Activated CD4-positive, alpha-beta memory T cell treated with anti-CD3 and anti-CD28 coated beads for 36 hours (primary cell): ENCODE results near the gene EHD1. TPM values are rescaled to one million over a fixed set of nuclear protein-coding genes. Genes with fewer than 3 reads are reported as not detected.

Source experiments
- CTCF ChIA-PET: fragments of 350-600 bp; sonication (Branson Sonifier 250); formaldehyde crosslinking; loops from one replicate; lab custom pipeline; 2021; ENCODE audit warnings: antibody characterized with exemption, inconsistent platforms; lab: Charles Lee
- POLR2A ChIA-PET: fragments of 350-600 bp; sonication (Branson Sonifier 250); formaldehyde crosslinking; loops from one replicate; lab custom pipeline; 2021; ENCODE audit warnings: antibody characterized with exemption; lab: Charles Lee
- DNase-seq: peaks from one replicate; pipeline ENCODE4 v3.0.0-alpha.2; 2020
- H3K27ac Mint-ChIP-seq: one replicate; pipeline ENCODE4 v1.8.0; 2021; ENCODE audit warnings: mixed read lengths
- H3K27me3 Mint-ChIP-seq: one replicate; pipeline ENCODE4 v1.8.0; 2021; ENCODE audit warnings: mixed read lengths
- H3K36me3 Mint-ChIP-seq: one replicate; pipeline ENCODE4 v1.8.0; 2021; ENCODE audit warnings: mixed read lengths
- H3K4me1 Mint-ChIP-seq: one replicate; pipeline ENCODE4 v1.8.0; 2021; ENCODE audit warnings: low read depth, mixed read lengths
- H3K4me3 Mint-ChIP-seq: one replicate; pipeline ENCODE4 v1.8.0; 2021; ENCODE audit warnings: mild to moderate bottlenecking, mixed read lengths
- H3K9me3 Mint-ChIP-seq: one replicate; pipeline ENCODE4 v1.8.0; 2021; ENCODE audit warnings: mixed read lengths
- intact Hi-C: fragments of 100-400 bp; cut with micrococcal nuclease; formaldehyde crosslinking; loops from one replicate; pipeline ENCODE4 v1.15.1; 2023
- total RNA-seq, 2 experiments: library from RNA; stranded (reverse); gene quantifications; one replicate each; pipeline ENCODE4 v1.2.3, GENCODE V29; 2021

EHD1 gene
- total RNA-seq, 2 experiments from 2014 or later, result 103 to 113 TPM

DNA sequence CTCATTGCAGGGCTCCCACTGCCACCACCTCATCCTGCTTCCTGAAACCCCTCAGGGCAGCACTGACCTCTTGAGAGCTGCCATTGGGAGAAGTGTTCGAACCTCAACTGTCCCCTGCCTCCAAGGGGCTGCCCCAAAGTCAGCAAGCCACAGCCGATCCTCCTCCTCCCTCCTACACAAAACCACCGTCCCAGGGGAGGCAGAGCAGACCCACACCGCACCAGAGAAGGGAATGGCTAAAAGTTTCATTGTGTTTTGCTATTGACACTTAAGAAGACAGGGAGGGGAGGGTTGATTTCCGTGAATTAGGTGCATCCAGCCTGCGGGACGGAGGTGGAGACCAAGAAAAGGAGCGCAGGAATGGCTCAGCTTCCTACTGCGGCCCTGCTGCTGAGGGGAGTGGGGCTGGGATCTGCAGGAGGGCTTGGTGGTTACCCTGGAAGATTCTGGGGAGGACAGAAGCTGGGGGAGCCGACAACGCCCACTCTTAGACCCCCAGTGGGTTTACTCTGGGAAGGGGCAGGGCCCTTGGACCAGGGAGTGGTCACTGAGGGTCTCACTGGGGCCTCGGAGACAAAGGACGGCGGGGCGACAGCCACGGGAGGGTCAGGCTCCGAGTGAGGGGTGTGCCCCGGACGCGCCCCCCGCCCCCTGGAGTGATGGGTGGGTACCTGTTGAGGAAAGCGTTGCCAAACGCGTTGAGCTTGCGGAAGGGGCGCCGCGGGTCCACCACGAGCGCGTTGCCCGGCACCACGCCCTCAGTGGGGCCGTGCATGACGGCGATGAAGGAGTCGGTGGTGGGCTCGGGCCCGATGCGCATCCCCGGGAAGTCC, 815 bp downstream of the EHD1 start:
- no peaks in the 10 kb centered on the region for H3K27me3 Mint-ChIP-seq

DNA sequence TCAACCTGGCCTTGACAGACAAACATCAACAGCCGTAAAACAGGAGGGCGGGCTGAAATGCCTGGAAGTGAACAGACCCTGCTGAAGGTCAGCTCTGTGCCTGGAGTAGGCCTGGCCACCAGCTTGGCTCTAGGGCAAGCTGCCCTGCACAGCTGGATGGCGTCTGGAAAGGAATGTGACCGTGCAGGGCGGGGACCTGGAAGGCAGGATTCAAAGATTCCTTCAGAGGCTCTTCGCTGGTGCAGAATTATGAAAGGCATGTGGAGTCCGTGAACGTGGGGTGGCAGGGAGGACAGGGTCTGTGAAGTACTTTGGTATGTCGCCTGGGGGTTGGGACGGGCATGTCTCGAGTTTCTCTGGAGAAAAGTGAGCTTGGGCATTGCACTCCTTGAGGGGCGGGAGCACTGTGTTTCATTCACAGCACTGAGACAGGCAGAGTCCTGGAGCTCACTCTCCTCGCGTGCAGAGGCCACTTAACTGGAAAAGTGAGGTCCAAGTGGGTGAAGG, 1.5 kb downstream of the EHD1 start:
- intact Hi-C loops, result loop anchor here (1.0 to 5.0 kb wide), 2 partner anchors 12 to 550 kb away; no protein-coding TSS in a partner anchor
- Mint-ChIP-seq H3K4me3 (peak overlapping the region; percentile 99), H3K27me3 (no peaks in the 10 kb centered on the region), H3K9me3 (no peaks in the 10 kb centered on the region), H3K36me3 (peaks cover 51% of the 10 kb centered on the region), H3K4me1 (peaks cover 70% of the 10 kb centered on the region), H3K27ac (peak overlapping the region; percentile 91)
- CTCF ChIA-PET, result interaction anchor here (1.8 to 29.7 kb wide), 3 partner anchors 11 to 20 kb away, joined by 13 to 1198 read pairs (median 32); partner anchors contain the start of gene CDC42BPG
- no peak for DNase-seq
- POLR2A ChIA-PET, result interaction anchor here (0.8 to 14.6 kb wide), 6 partner anchors 11 to 223 kb away, joined by 3 to 460 read pairs (median 7); partner anchors contain the start of gene SF1

More for the DNA sequence above, 815 bp downstream of the EHD1 start:
- Mint-ChIP-seq H3K4me1 (peaks cover 62% of the 10 kb centered on the region), H3K9me3 (no peaks in the 10 kb centered on the region), H3K4me3 (peak overlapping the region; percentile 99), H3K36me3 (peaks cover 46% of the 10 kb centered on the region), H3K27ac (peak overlapping the region; percentile 91)
- intact Hi-C loops, result loop anchor here (1.0 to 5.0 kb wide), 4 partner anchors 11 to 550 kb away; partner anchors contain the start of gene ATG2A
- ChIA-PET CTCF (interaction anchor here (1.3 to 29.7 kb wide), 4 partner anchors 10 to 137 kb away, joined by 3 to 1198 read pairs (median 18); partner anchors contain the start of genes ARL2 and CDC42BPG), POLR2A (interaction anchor here (0.8 to 14.6 kb wide), 8 partner anchors 10 to 222 kb away, joined by 3 to 460 read pairs (median 5); partner anchors contain the start of genes PPP2R5B and SF1)
- peak; percentile 61 for DNase-seq

- Mint-ChIP-seq H3K4me3 (peak overlapping the region; percentile 99), H3K27me3 (no peaks in the 10 kb centered on the region), H3K4me1 (peaks cover 71% of the 10 kb centered on the region), H3K36me3 (peaks cover 55% of the 10 kb centered on the region), H3K27ac (peak overlapping the region; percentile 91), H3K9me3 (no peaks in the 10 kb centered on the region)
- ChIA-PET POLR2A (interaction anchor here (0.9 to 14.6 kb wide), 4 partner anchors 9 to 223 kb away, joined by 3 to 460 read pairs (median 6); no protein-coding TSS in a partner anchor), CTCF (interaction anchor here (1.8 to 29.7 kb wide), 2 partner anchors 12 to 20 kb away, joined by 13 to 1198 read pairs; partner anchors contain the start of gene CDC42BPG)
- DNase-seq, result peak; percentile 83
- intact Hi-C loops, result loop anchor here (1.0 to 5.0 kb wide), 2 partner anchors 11 to 551 kb away; no protein-coding TSS in a partner anchor
These were observed 2.1 kb downstream of the EHD1 start for GRCh38 chr11:64876229-64876750.

DNA sequence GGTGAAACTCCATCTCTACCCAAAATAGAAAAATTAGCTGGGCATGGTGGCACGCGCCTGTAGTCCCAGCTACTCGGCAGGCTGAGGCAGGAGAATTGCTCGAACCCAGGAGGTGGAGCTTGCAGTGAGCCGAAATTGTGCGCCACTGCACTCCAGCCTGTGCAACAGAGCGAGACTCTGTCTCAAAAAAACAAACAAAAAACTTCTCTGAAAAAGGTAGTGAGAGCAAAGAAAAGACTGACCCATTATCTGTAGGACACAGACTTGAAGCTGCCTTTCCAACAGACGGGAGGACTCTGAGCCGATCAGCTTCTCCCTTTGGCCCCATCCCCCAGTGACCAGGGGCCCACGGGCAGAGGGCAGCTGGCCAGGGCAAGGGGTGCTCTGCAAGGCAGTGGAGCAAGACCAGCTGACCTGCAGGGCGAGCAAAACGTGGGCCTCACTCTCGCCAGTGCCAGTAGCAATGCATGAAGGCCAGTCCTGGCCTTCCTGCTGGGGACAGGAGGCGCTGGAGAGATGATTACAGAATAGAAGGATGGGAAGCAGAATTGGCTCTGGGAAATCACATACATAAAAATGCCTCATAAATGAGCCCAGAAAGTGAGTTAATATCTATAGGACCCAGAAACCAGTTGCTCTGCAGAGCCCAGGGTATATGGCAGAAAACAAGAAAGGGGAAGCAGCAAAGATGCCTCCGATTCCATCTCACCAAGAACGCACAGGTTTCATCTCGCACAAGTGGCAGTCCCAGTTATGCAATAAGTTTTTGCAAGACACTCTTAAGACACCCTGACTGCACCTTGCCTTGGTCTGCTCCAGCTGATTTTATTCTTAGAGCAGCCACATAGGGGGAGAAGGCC, 2.8 kb downstream of the EHD1 start:
- Mint-ChIP-seq H3K27ac (peak overlapping the region; percentile 91), H3K4me1 (peaks cover 71% of the 10 kb centered on the region), H3K9me3 (no peaks in the 10 kb centered on the region), H3K27me3 (no peaks in the 10 kb centered on the region), H3K4me3 (peak overlapping the region; percentile 99), H3K36me3 (peaks cover 57% of the 10 kb centered on the region)
- intact Hi-C loops, result loop anchor here (1.0 to 5.0 kb wide), 2 partner anchors 10 to 552 kb away; no protein-coding TSS in a partner anchor
- POLR2A ChIA-PET, result interaction anchor here (1.0 to 14.6 kb wide), 4 partner anchors 9 to 115 kb away, joined by 3 to 460 read pairs (median 6); no protein-coding TSS in a partner anchor
- no peak for DNase-seq
- CTCF ChIA-PET, result interaction anchor here (1.1 to 29.7 kb wide), 3 partner anchors 13 to 19 kb away, joined by 3 to 1198 read pairs (median 13); partner anchors contain the start of gene CDC42BPG

GRCh38 chr11:64874308-64875240, 3.8 kb downstream of the EHD1 start:
- peaks cover 71% of the 10 kb centered on the region for H3K4me1 Mint-ChIP-seq
- ChIA-PET POLR2A (interaction anchor here (1.0 to 14.6 kb wide), 3 partner anchors 14 to 114 kb away, joined by 3 to 460 read pairs (median 8); no protein-coding TSS in a partner anchor), CTCF (interaction anchor here (1.1 to 29.7 kb wide), 5 partner anchors 12 to 19 kb away, joined by 3 to 1198 read pairs (median 10); partner anchors contain the start of gene CDC42BPG)
- H3K9me3 Mint-ChIP-seq, result no peaks in the 10 kb centered on the region
- intact Hi-C loops, result loop anchor here (5.0 kb wide), 1 partner anchor 553 kb away; no protein-coding TSS in a partner anchor
- peaks cover 61% of the 10 kb centered on the region for H3K36me3 Mint-ChIP-seq
- H3K27ac Mint-ChIP-seq, result peak overlapping the region; percentile 68
- H3K27me3 Mint-ChIP-seq, result no peaks in the 10 kb centered on the region
- H3K4me3 Mint-ChIP-seq, result peak overlapping the region; percentile 99
- peak; percentile 70 for DNase-seq

- H3K36me3 Mint-ChIP-seq, result peaks cover 67% of the 10 kb centered on the region
- H3K27ac Mint-ChIP-seq, result peak overlapping the region; percentile 68
- H3K4me1 Mint-ChIP-seq, result peaks cover 80% of the 10 kb centered on the region
- H3K4me3 Mint-ChIP-seq, result peak overlapping the region; percentile 51
- intact Hi-C loops, result no loop called here
- CTCF ChIA-PET, result interaction anchor here (0.7 to 29.7 kb wide), 5 partner anchors 10 to 21 kb away, joined by 3 to 1198 read pairs (median 5); partner anchors contain the start of gene CDC42BPG
- no peak for DNase-seq
- POLR2A ChIA-PET, result interaction anchor here (0.6 to 14.6 kb wide), 4 partner anchors 12 to 191 kb away, joined by 3 to 460 read pairs (median 4); partner anchors contain the start of gene MAP4K2
- H3K9me3 Mint-ChIP-seq, result no peaks in the 10 kb centered on the region
- H3K27me3 Mint-ChIP-seq, result no peaks in the 10 kb centered on the region
These were observed 5.5 kb downstream of the EHD1 start for GRCh38 chr11:64872790-64873488.

- DNase-seq, result no peak
- Mint-ChIP-seq H3K36me3 (peaks cover 65% of the 10 kb centered on the region), H3K27ac (peak overlapping the region; percentile 85), H3K4me3 (peak overlapping the region; percentile 53), H3K4me1 (peaks cover 91% of the 10 kb centered on the region), H3K9me3 (peaks cover 3% of the 10 kb centered on the region), H3K27me3 (no peaks in the 10 kb centered on the region)
- intact Hi-C loops, result no loop called here
- POLR2A ChIA-PET, result no interaction called here
- CTCF ChIA-PET, result interaction anchor here (1.9 to 29.7 kb wide), 2 partner anchors 15 to 22 kb away, joined by 4 to 1198 read pairs; partner anchors contain the start of gene CDC42BPG
These were observed 6.9 kb downstream of the EHD1 start for GRCh38 chr11:64871492-64871891.

DNA sequence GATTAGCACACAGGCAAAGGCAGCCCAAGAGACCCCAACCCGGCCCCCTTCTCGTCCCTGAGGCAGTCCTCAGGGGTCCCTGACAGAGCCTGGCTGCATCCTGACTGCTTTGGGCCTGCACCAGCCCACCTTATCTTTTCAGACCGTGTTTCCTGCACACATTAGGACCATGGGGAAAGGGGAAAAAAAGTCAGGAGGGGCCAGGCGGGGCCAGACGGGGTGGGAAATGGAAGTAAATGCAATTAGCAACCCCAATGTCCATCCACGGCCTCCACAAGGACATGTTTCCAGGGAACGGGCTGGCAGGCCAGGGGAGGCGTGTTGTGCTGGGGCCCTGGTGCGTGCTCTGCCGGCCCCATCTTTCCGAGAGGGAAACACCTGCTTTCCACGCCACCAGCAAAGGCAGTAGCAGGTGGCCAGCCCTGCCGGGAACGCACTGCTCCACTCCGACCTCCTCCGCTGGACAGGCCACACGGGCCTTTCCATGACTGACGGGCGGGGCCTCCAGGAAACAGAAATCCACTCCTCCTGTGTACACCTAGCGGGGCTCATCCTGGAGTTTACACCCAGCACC, 7.4 kb downstream of the EHD1 start:
- H3K4me1 Mint-ChIP-seq, result peaks cover 92% of the 10 kb centered on the region
- no peaks in the 10 kb centered on the region for H3K27me3 Mint-ChIP-seq
- peak overlapping the region; percentile 85 for H3K27ac Mint-ChIP-seq
- POLR2A ChIA-PET, result interaction anchor here (1.0 to 20.4 kb wide), 4 partner anchors 8 to 18 kb away, joined by 8 to 460 read pairs (median 41); partner anchors contain the start of gene EHD1
- no peak for DNase-seq
- intact Hi-C loops, result no loop called here
- CTCF ChIA-PET, result interaction anchor here (1.0 to 29.1 kb wide), 4 partner anchors 10 to 21 kb away, joined by 3 to 1198 read pairs (median 186); partner anchors contain the start of genes CDC42BPG and EHD1
- peaks cover 66% of the 10 kb centered on the region for H3K36me3 Mint-ChIP-seq
- H3K9me3 Mint-ChIP-seq, result peaks cover 5% of the 10 kb centered on the region
- peak overlapping the region; percentile 62 for H3K4me3 Mint-ChIP-seq
